Kidney tubule cell (primary cell): Measurements from ENCODE around the gene EXOC4.

ENCODE experiments used
- DNase-seq: peaks from one replicate; pipeline ENCODE4 v3.0.0-alpha.2; 2018; ENCODE audit warnings: low spot score

Gene EXOC4

GRCh38 chr7:133491846-133492652 lies 239.2 kb downstream of the EXOC4 start:
- peak; percentile 87 for DNase-seq

GRCh38 chr7:133497061-133497460 lies 244.2 kb downstream of the EXOC4 start:
- DNase-seq, result no peak

DNA sequence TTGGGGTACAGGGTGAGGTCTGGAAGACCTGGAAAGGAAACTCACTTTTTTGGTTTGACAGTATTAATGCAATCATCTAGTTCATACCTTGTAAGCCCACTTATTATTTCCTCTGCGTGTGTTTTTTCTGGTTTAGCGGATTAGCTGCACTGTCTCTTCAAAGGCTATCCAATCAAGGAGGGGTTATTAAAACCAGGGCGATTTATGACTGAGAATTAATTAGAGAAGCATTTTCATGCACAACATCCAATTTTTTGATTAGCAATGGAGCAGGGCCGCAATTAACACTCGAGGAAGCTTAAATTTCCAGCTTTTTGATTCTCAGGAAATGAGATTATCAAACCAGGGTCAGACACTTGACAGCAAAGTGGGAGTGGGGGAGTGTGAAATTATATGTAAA lies 248.9 kb downstream of the EXOC4 start:
- DNase-seq, result no peak

DNA sequence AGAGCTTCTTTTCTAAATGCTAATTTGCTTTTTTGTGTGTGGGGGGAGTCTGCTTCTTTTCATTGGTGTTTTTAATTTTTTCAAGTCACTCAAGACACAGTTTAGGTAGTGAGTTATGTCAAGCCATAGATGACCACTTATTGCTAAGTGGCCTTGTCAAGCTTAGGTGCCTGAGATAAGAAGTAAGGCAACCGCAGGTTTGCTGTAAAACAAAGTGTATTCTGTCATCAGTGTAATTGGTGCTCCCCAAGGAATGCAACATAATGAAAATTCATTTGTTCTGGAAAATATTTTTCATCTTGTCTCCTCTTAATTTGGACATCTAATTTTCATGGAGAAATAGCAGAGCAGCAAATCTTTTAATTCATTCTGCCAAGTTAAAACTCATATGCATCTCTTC lies 249.6 kb downstream of the EXOC4 start:
- DNase-seq, result no peak

DNA sequence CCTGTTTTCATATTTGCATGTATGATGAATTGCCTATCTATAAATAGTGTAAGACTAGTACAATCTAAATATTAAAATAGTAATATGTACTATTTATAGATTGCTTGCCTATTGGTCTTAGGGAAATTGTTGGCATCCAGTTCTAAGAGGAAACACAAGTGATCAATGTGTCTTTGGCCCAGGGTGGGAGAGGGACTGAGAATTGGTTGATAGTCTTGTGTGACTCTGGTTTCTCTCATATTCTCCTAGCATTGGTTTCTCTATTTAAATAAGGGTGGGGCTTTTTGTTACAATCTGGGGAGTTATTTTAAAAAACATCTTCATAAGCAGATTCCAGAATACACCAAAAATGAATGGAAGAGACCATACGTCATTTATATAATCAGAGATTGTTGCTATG lies 250.1 kb downstream of the EXOC4 start:
- DNase-seq, result no peak

DNA sequence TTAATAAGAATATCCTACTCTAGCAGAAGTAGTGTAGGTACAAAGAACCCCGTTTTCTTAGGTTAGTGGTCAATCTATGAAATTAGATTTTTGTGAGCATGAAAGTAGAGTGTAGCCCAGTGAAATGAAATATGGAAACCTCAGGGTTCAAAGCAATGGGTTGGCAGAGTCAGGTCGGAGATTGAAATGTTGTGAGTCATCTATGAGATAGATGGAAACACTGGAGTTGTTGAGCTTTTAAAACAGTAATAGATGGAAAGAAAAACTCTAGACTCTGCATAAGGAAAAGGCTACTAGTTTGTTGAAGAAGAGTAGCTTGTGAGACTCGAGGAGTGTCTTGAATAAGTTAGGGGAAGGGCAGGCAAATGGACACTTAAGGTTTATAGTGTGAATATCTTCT lies 251.9 kb downstream of the EXOC4 start:
- DNase-seq, result no peak

GRCh38 chr7:133509822-133510221 lies 256.9 kb downstream of the EXOC4 start:
- no peak for DNase-seq

GRCh38 chr7:133510326-133511055 lies 257.6 kb downstream of the EXOC4 start:
- no peak for DNase-seq

- DNase-seq, result no peak
Observed at GRCh38 chr7:133511252-133511651, 258.4 kb downstream of the EXOC4 start.

- DNase-seq, result no peak
Observed at GRCh38 chr7:133511708-133512107, 258.8 kb downstream of the EXOC4 start.

DNA sequence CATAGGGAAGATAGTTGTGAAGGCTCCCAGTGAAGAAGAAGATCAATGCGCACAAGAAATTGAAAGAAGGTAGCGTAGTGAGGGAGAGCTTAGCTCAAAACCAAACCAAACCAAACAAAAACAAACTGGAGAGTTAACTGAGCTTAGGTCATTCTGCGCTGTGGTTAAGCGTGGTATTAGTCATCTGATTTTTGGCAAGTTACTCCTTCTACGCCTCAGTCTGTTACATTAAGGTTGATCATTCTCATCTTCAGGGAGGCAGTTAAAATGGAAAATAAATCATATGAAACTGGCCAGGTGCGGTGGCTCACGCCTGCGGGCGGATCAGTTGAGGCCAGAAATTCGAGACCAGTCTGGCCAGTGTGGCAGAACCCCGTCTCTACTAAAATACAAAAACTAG lies 259.7 kb downstream of the EXOC4 start:
- DNase-seq, result peak; percentile 3

DNA sequence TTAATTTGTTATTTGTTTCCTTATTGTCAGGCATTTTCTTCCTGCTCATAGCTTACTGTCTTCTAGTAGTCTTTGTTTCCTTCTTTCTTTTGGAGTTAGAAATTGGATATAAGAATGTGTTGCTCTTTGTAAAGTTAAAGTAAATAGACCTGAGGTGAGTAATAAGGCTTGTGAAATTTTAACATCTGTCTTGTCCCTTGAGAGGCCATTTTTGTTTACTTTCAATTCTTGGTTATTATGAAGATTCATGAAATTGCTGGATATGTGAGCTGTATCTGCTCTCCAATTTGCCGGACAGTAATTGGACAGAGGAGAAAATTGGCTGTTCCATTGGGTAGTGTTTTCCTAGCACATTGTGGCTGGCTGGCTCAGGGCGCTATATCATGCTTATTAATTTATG lies 260.7 kb downstream of the EXOC4 start:
- no peak for DNase-seq

- no peak for DNase-seq
Observed at GRCh38 chr7:133514551-133514950, 261.7 kb downstream of the EXOC4 start.

DNA sequence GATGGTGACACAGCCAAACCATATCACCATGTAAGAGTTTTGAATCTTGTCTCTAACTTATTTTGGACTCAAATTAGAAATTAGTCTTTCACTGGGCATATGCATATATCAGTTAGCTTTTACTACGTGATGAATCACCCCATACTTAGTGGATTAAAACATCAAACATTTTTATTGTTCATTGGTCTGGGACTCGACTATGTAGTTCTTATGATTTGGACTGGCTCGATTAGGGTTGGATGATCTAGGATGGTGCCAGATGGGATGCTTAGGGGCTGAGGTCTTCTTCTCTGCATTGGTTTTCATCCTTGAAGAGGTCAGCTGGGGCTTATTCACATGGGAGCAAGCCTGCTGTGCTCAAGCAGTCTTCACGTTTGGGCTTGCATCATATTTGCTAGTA lies 264.9 kb downstream of the EXOC4 start:
- no peak for DNase-seq

DNA sequence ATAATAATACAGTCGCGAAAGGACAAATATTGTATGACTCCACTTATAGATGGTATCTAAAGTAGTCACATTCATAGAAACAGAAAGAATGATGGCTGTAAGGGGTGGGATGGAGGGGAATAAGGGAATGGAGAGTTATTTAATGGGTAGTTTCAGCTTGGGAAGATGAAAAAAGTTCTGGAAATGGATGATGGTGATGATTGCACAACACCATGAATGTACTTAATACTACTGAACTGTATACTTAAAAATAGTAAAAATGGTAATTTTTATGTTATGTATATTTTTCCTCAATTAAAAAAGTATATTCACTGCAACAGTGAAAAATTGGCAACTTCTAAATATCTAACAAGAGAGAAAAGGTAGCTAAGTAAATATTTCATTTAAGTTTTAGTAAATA lies 265.8 kb downstream of the EXOC4 start:
- DNase-seq, result no peak

GRCh38 chr7:133520248-133520647 lies 267.4 kb downstream of the EXOC4 start:
- DNase-seq, result no peak

DNA sequence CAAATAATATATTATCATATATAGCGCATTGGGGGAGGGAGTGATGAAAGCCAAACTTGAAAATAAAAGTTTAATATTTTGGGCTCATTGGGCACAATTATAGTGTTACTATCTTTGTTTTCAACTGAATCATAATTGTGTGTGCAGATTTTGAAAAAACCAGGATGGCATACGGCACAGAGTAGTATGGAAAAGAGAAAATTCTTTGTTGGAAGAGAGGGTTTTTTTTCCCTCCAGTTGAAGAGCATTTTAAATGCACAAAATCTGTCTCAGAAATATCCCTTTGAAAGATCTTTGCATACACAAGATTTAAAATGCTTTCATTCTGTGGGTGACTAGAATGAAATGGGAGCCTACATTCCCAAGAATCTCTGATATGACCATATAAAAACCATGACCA lies 269.6 kb downstream of the EXOC4 start:
- no peak for DNase-seq

DNA sequence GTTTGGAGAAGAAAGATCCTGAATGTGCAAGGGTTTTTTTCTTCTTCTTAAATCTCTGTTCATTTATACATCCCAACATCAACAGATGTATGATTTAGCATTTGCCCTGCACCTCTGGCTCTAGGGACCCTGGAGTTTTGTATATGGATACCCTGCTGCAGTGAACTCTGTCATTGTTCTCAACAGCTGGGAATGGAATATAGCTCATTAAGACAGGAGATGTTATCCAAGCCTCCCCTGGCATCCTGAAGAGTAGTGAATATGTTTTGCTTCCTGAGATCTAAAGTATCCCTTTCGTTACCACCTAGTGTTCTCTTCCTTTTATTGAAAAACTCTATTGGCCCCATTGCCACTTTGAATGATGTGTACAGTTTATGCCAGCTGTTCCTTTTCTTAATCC lies 275.9 kb downstream of the EXOC4 start:
- DNase-seq, result no peak

DNA sequence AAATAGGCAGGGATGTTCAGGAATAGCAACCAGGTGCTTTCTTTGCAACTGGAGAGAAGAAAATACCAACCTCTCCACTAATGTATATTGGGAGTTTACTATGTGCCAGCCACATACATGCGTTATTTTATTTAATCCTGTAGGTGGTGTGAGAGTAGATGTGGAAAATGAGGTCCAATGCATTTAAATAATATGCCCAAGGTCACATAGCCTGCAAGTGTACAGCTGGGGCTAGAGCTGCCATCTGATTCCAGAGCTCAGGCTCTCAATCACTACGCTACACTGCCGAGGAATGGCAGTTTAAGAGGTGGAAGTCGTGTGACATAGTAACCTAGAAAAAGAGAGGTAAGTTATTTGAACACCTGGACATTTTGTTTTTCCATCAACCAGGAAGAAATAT lies 277.0 kb downstream of the EXOC4 start:
- no peak for DNase-seq

DNA sequence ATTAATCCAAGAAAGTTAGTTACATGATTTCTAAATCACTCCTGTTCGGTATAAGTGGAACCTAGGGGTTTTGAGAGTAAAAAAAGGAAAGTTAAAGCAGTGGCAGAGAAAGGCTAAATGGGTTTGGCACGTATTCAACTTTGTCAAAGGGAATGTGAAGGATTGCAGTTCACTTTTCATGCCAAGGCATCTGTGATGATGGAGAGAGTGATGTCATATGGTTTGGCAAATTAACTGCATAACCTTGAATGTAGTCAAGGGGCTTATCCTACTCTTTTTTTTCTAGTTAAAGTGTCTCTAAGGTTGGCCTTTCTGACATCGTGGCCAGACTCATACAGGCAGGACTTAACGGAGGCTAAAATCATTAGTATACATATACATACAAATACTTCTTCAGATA lies 277.8 kb downstream of the EXOC4 start:
- DNase-seq, result peak; percentile 52

- DNase-seq, result no peak
Observed at GRCh38 chr7:133534816-133535215, 281.9 kb downstream of the EXOC4 start.

GRCh38 chr7:133535308-133535707 lies 282.4 kb downstream of the EXOC4 start:
- no peak for DNase-seq

DNA sequence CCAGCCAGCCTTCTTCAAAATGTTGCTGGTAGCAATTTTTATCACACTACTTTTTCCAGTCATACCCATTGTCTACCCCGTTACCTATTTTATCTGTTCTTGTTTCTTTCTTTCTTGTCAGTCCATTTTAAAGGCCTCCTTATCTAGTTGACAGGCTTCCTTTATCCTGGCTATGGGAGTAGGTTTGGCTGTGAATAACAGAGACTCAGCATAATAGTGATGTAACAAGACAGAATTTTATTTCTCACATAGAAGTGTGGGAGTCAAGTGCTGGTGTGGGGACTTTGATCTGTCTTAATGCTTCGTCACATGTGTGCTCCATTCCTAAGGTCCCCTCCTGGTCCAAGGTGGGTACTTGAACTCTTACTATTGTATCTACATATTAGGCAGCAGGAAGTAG lies 283.6 kb downstream of the EXOC4 start:
- no peak for DNase-seq

GRCh38 chr7:133539016-133539415 lies 286.1 kb downstream of the EXOC4 start:
- no peak for DNase-seq
